Motor neuron (in vitro differentiated cells): ENCODE measurements around the gene CCDC18. TPM values are rescaled to one million over a fixed set of nuclear protein-coding genes. Genes with fewer than 3 reads are reported as not detected.
"Not testable (repeated sequence)": the region's sequence is repeated elsewhere in the genome, so short reads cannot be mapped to it uniquely, and the experiment has no call there.

Experiments used
- ATAC-seq, 8 experiments: fragments of 200-7000 bp; cut with Tn5 transposase; replicated peaks in 6 of 8; 2 replicates each; pipeline ENCODE4 v1.8.0; 2021; ENCODE audit warnings: mild to moderate bottlenecking in 8 of 8, moderate library complexity in 8 of 8
- H3K27ac ChIP-seq, 2 donors: fragments of 250-450 bp; sonication (Bioruptor Pico); 2 replicates each; pipeline ENCODE4 v1.9.0; 2021; ENCODE audit warnings: antibody characterized with exemption in 2 of 2, mild to moderate bottlenecking in 2 of 2, moderate library complexity in 1 of 2
- H3K4me1 ChIP-seq, 2 donors: fragments of 250-450 bp; sonication (Bioruptor Pico); replicated peaks in 1 of 2; 2 replicates each; pipeline ENCODE4 v1.6.1; 2021; ENCODE audit warnings: antibody characterized with exemption in 2 of 2, mild to moderate bottlenecking in 2 of 2, moderate library complexity in 1 of 2
- H3K4me3 ChIP-seq, 5 donors: fragments of 250-450 bp; sonication (Bioruptor Pico); 2 replicates each; pipeline ENCODE4 v1.9.0; 2021; ENCODE audit warnings: antibody characterized with exemption in 5 of 5, mild to moderate bottlenecking in 5 of 5, moderate library complexity in 4 of 5
- WGBS, 10 experiments: fragments of 450-650 bp; shearing (Covaris generic); methylation state at CpG; one replicate each; pipeline ENCODE4 v1.0.0; 2022; 5-methylcytosine and 5-hydroxymethylcytosine counted together
- in situ Hi-C, 9 experiments: fragments of 400-800 bp; cut with MboI; loops; one replicate each; pipeline ENCODE4 v1.15.0; 2021; ENCODE audit warnings: low sequenced_read_pairs in 9 of 9, low pct_unique_long_range_greater_than_20kb in 2 of 9; ENCODE audit not compliant: unreplicated experiment in 9 of 9
- total RNA-seq, 8 experiments: library from RNA; unstranded; fragments of 300-600 nt; gene quantifications; 2 replicates each; pipeline versions ENCODE4 v1.2.3 to v1.2.4, GENCODE V29; 2022

The CCDC18 gene
- total RNA-seq, 8 experiments from 2014 or later: 5.3 to 49.0 (median 14.5) TPM

- ATAC-seq: no peak
- H3K4me1 ChIP-seq: no peaks in the 10 kb centered on the region
- H3K27ac ChIP-seq: no peak overlapping the region
- in situ Hi-C loops: no loop called here
- H3K4me3 ChIP-seq: no peak overlapping the region
Measured at GRCh38 chr1:93257889-93258288, 77.4 kb downstream of the CCDC18 start.

GRCh38 chr1:93260726-93261125 is 80.2 kb downstream of the CCDC18 start:
- in situ Hi-C loops, ATAC-seq, H3K4me3 ChIP-seq, H3K27ac ChIP-seq, H3K4me1 ChIP-seq: not testable (repeated sequence)
- WGBS, 10 experiments: 100% methylated on average over 1 of the region's 3 CpGs; no CpG with 5 or more reads in 9 of the 10 experiments

GRCh38 chr1:93262645-93263044 is 82.1 kb downstream of the CCDC18 start:
- no peak overlapping the region for H3K4me3 ChIP-seq
- H3K4me1 ChIP-seq: no peaks in the 10 kb centered on the region
- 90 to 100% (median 100%) methylated on average over 1 to 3 of the region's 3 CpGs; no CpG with 5 or more reads in 5 of the 10 experiments for WGBS, 10 experiments
- in situ Hi-C loops: no loop called here
- no peak for ATAC-seq
- H3K27ac ChIP-seq: no peak overlapping the region

GRCh38 chr1:93268888-93269287 is 88.4 kb downstream of the CCDC18 start:
- H3K4me1 ChIP-seq, H3K27ac ChIP-seq, H3K4me3 ChIP-seq, in situ Hi-C loops, ATAC-seq: not testable (repeated sequence)
- 100% methylated on average over 1 to 2 of the region's 3 CpGs; no CpG with 5 or more reads in 5 of the 10 experiments for WGBS, 10 experiments

GRCh38 chr1:93275262-93275633 is 94.7 kb downstream of the CCDC18 start:
- in situ Hi-C loops, H3K4me3 ChIP-seq, ATAC-seq, H3K4me1 ChIP-seq, H3K27ac ChIP-seq: not testable (repeated sequence)
- WGBS, 10 experiments: 50 to 100% (median 78%) methylated on average over 1 to 3 of the region's 3 CpGs; no CpG with 5 or more reads in 2 of the 10 experiments

GRCh38 chr1:93275634-93276295 is 95.2 kb downstream of the CCDC18 start:
- WGBS, 10 experiments: 20 to 100% (median 67%) methylated on average over 1 to 5 of the region's 5 CpGs
- Histone ChIP-seq H3K27ac (no peak overlapping the region), H3K4me1 (peaks cover 6 to 9% of the 10 kb centered on the region in 2 donors), H3K4me3 (no peak overlapping the region)
- no peak for ATAC-seq
- in situ Hi-C loops: no loop called here

GRCh38 chr1:93277530-93277929 is 97.0 kb downstream of the CCDC18 start:
- ATAC-seq: peak in 1 of 8 experiments; percentile 28
- 2 to 87% (median 33%) methylated on average over 1 to 2 of the region's 3 CpGs; no CpG with 5 or more reads in 3 of the 10 experiments for WGBS, 10 experiments
- H3K4me1 ChIP-seq, H3K27ac ChIP-seq, H3K4me3 ChIP-seq, in situ Hi-C loops: not testable (repeated sequence)

- H3K27ac ChIP-seq: no peak overlapping the region
- H3K4me1 ChIP-seq: no peaks in the 10 kb centered on the region
- no peak overlapping the region for H3K4me3 ChIP-seq
- WGBS, 10 experiments: 93 to 100% (median 100%) methylated on average over 1 of the region's 1 CpG
- ATAC-seq: no peak
- in situ Hi-C loops: no loop called here
Measured at GRCh38 chr1:93283496-93283895, 103.0 kb downstream of the CCDC18 start.

GRCh38 chr1:93288558-93288957 is 108.0 kb downstream of the CCDC18 start:
- no peak overlapping the region for H3K27ac ChIP-seq
- 40 to 94% (median 78%) methylated on average over 1 to 3 of the region's 3 CpGs; no CpG with 5 or more reads in 4 of the 10 experiments for WGBS, 10 experiments
- in situ Hi-C loops: no loop called here
- no peak for ATAC-seq
- no peak overlapping the region for H3K4me3 ChIP-seq
- H3K4me1 ChIP-seq: no peaks in the 10 kb centered on the region

GRCh38 chr1:93296555-93297154 is 116.1 kb downstream of the CCDC18 start:
- Histone ChIP-seq H3K27ac (no peak overlapping the region), H3K4me1 (no peaks in the 10 kb centered on the region), H3K4me3 (no peak overlapping the region)
- 22 to 100% (median 77%) methylated on average over 1 to 3 of the region's 3 CpGs; no CpG with 5 or more reads in 3 of the 10 experiments for WGBS, 10 experiments
- ATAC-seq: no peak
- in situ Hi-C loops: no loop called here

- 9 to 100% (median 85%) methylated on average over 1 of the region's 1 CpG; no CpG with 5 or more reads in 2 of the 10 experiments for WGBS, 10 experiments
- ATAC-seq: no peak
- in situ Hi-C loops: loop anchor here in 2 of 9 experiments (25.0 kb wide), 2 partner anchors 286 to 511 kb away; no protein-coding TSS in a partner anchor
- Histone ChIP-seq H3K4me1 (no peaks in the 10 kb centered on the region), H3K27ac (no peak overlapping the region), H3K4me3 (no peak overlapping the region)
Measured at GRCh38 chr1:93301131-93301530, 120.6 kb downstream of the CCDC18 start.

- no peak for ATAC-seq
- WGBS, 10 experiments: 75 to 92% (median 80%) methylated on average over 5 of the region's 5 CpGs
- in situ Hi-C loops: loop anchor here in 2 of 9 experiments (25.0 kb wide), 2 partner anchors 285 to 510 kb away; no protein-coding TSS in a partner anchor
- Histone ChIP-seq H3K4me3 (no peak overlapping the region), H3K4me1 (no peaks in the 10 kb centered on the region), H3K27ac (no peak overlapping the region)
Measured at GRCh38 chr1:93302078-93302477, 121.6 kb downstream of the CCDC18 start.

GRCh38 chr1:93304716-93305138 is 124.2 kb downstream of the CCDC18 start:
- peak in 4 of 8 experiments; percentile 43 to 65 (median 54) for ATAC-seq
- Histone ChIP-seq H3K27ac (no peak overlapping the region), H3K4me3 (no peak overlapping the region), H3K4me1 (no peaks in the 10 kb centered on the region)
- WGBS, 10 experiments: 9 to 80% (median 38%) methylated on average over 1 to 2 of the region's 2 CpGs
- in situ Hi-C loops: loop anchor here in 2 of 9 experiments (25.0 kb wide), 2 partner anchors 283 to 508 kb away; no protein-coding TSS in a partner anchor
